H1 (cell line): ENCODE measurements around the gene TCTN3. TPM values are rescaled to one million over a fixed set of nuclear protein-coding genes. Genes with fewer than 3 reads are reported as not detected.

Experiments used
- CBX5 ChIP-seq: fragments of 300-800, 300-1000 bp; sonication (generic); IDR thresholded peaks from 2 replicates; pipeline ENCODE4 v1.7.1; 2016; ENCODE audit warnings: antibody characterized with exemption, low read length, low read depth
- CEBPB ChIP-seq: IDR thresholded peaks from 2 replicates; pipeline ENCODE4 v1.6.1; 2012; ENCODE audit warnings: low read depth, low read length
- EZH2 ChIP-seq: fragments of 200-600 bp; sonication (generic); IDR thresholded peaks from 2 replicates; pipeline ENCODE4 v1.7.1; 2012; ENCODE audit warnings: low read depth, mild to moderate bottlenecking, moderate library complexity, low read length, inconsistent platforms; ENCODE audit not compliant: severe bottlenecking
- FOSL1 ChIP-seq: IDR thresholded peaks from 2 replicates; pipeline ENCODE4 v1.6.1; 2011; ENCODE audit warnings: mild to moderate bottlenecking, low read depth, low read length, moderate library complexity; ENCODE audit not compliant: insufficient read depth
- NANOG ChIP-seq: IDR thresholded peaks from 2 replicates; pipeline ENCODE4 v1.6.1; 2011; ENCODE audit warnings: low read length, low read depth, mild to moderate bottlenecking, inconsistent platforms; ENCODE audit not compliant: insufficient read depth, poor library complexity, severe bottlenecking
- POLR2A ChIP-seq, 2 experiments: IDR thresholded peaks; 1 replicate in 1 of 2; 2 replicates in 1 of 2; pipeline ENCODE4 v1.6.1; 2011; ENCODE audit warnings: low read depth in 2 of 2, low read length in 2 of 2, mild to moderate bottlenecking in 2 of 2; ENCODE audit errors: control extremely low read depth in 1 of 2
- RAD21 ChIP-seq, 2 experiments: IDR thresholded peaks in 1 of 2; conservative IDR thresholded peaks in 1 of 2; 2 replicates each; pipeline ENCODE4 v1.6.1; 2011; ENCODE audit warnings: low read depth in 2 of 2, low read length in 2 of 2, improper control_type of control experiment in 1 of 2, inconsistent platforms in 1 of 2, mild to moderate bottlenecking in 1 of 2, moderate library complexity in 1 of 2
- RBBP5 ChIP-seq: IDR thresholded peaks from 2 replicates; pipeline ENCODE4 v1.7.1; 2012; ENCODE audit warnings: low read depth, mild to moderate bottlenecking, inconsistent platforms, low read length, moderate library complexity, borderline replicate concordance
- SIRT6 ChIP-seq: IDR thresholded peaks from one replicate; pipeline ENCODE4 v1.7.1; 2012; ENCODE audit warnings: low read length, inconsistent platforms
- TAF1 ChIP-seq: IDR thresholded peaks from 2 replicates; pipeline ENCODE4 v1.6.1; 2011; ENCODE audit warnings: mild to moderate bottlenecking, low read depth, low read length
- TCF12 ChIP-seq: IDR thresholded peaks from 2 replicates; pipeline ENCODE4 v1.6.1; 2011; ENCODE audit warnings: low read depth, mild to moderate bottlenecking, low read length
- polyA plus RNA-seq, 7 experiments: library from polyadenylated mRNA; depleted of rRNA in 3 of 7; stranded (reverse) in 5 of 7; unstranded in 2 of 7; fragments of >200 nt in 5 of 7; fragments of 200-250 nt in 2 of 7; gene quantifications; 1 replicate in 5 of 7; 2 replicates in 1 of 7; 4 replicates in 1 of 7; pipeline versions ENCODE4 v1.2.1 to v1.2.3, GENCODE V29; 2011 to 2013; ENCODE audit warnings: missing spikeins in 2 of 7, mixed read lengths in 2 of 7
- total RNA-seq: library from RNA; stranded (reverse); fragmentation: NEBNext Ultra II Directional; extraction: Animal tissue kit (Norgen Biotek cat#: 25700); gene quantifications from 2 replicates; pipeline ENCODE4 v1.2.1, GENCODE V29; 2021
- TF ChIP-seq, protein P1 (sequence below): fragments of 300-600 bp; sonication (generic); IDR thresholded peaks from 2 replicates; pipeline ENCODE4 v1.7.1; 2012; ENCODE audit warnings: low read length, moderate library complexity, mild to moderate bottlenecking, inconsistent platforms; ENCODE audit not compliant: insufficient replicate concordance

TCTN3 gene
- total and polyA plus RNA-seq, 2 of the 8 experiments (the other 6 are each of a cell fraction or from before 2014, with no cell fraction given) = 34.7 to 39.8 TPM

DNA sequence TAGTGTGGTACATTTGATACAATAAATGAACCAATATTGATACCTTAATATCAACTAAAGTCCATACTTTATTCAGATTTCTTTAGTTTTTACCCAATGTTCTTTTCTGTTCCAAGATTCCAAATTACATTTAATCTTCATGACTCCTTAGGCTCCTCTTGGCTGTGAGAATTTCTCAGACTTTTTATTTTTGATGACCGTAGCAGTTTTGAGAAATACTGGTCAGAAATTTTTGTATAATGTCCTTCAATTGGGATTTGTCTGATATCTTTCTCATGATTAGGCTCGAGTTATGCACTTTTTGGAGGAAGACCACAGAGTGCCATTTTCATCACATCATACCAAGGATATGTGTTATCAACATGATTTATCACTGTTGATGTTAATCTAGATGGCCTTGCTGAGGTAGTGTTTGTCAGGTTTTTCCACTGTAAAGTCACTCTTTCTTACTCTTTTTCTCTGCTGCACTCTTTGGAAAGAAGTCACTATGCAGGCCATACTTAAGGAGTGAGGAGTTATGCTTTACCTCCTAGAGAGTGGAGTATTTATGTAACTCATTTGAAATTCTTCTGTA, 49.3 kb upstream of the TCTN3 start (continued):
- TF ChIP-seq, protein P1, sequence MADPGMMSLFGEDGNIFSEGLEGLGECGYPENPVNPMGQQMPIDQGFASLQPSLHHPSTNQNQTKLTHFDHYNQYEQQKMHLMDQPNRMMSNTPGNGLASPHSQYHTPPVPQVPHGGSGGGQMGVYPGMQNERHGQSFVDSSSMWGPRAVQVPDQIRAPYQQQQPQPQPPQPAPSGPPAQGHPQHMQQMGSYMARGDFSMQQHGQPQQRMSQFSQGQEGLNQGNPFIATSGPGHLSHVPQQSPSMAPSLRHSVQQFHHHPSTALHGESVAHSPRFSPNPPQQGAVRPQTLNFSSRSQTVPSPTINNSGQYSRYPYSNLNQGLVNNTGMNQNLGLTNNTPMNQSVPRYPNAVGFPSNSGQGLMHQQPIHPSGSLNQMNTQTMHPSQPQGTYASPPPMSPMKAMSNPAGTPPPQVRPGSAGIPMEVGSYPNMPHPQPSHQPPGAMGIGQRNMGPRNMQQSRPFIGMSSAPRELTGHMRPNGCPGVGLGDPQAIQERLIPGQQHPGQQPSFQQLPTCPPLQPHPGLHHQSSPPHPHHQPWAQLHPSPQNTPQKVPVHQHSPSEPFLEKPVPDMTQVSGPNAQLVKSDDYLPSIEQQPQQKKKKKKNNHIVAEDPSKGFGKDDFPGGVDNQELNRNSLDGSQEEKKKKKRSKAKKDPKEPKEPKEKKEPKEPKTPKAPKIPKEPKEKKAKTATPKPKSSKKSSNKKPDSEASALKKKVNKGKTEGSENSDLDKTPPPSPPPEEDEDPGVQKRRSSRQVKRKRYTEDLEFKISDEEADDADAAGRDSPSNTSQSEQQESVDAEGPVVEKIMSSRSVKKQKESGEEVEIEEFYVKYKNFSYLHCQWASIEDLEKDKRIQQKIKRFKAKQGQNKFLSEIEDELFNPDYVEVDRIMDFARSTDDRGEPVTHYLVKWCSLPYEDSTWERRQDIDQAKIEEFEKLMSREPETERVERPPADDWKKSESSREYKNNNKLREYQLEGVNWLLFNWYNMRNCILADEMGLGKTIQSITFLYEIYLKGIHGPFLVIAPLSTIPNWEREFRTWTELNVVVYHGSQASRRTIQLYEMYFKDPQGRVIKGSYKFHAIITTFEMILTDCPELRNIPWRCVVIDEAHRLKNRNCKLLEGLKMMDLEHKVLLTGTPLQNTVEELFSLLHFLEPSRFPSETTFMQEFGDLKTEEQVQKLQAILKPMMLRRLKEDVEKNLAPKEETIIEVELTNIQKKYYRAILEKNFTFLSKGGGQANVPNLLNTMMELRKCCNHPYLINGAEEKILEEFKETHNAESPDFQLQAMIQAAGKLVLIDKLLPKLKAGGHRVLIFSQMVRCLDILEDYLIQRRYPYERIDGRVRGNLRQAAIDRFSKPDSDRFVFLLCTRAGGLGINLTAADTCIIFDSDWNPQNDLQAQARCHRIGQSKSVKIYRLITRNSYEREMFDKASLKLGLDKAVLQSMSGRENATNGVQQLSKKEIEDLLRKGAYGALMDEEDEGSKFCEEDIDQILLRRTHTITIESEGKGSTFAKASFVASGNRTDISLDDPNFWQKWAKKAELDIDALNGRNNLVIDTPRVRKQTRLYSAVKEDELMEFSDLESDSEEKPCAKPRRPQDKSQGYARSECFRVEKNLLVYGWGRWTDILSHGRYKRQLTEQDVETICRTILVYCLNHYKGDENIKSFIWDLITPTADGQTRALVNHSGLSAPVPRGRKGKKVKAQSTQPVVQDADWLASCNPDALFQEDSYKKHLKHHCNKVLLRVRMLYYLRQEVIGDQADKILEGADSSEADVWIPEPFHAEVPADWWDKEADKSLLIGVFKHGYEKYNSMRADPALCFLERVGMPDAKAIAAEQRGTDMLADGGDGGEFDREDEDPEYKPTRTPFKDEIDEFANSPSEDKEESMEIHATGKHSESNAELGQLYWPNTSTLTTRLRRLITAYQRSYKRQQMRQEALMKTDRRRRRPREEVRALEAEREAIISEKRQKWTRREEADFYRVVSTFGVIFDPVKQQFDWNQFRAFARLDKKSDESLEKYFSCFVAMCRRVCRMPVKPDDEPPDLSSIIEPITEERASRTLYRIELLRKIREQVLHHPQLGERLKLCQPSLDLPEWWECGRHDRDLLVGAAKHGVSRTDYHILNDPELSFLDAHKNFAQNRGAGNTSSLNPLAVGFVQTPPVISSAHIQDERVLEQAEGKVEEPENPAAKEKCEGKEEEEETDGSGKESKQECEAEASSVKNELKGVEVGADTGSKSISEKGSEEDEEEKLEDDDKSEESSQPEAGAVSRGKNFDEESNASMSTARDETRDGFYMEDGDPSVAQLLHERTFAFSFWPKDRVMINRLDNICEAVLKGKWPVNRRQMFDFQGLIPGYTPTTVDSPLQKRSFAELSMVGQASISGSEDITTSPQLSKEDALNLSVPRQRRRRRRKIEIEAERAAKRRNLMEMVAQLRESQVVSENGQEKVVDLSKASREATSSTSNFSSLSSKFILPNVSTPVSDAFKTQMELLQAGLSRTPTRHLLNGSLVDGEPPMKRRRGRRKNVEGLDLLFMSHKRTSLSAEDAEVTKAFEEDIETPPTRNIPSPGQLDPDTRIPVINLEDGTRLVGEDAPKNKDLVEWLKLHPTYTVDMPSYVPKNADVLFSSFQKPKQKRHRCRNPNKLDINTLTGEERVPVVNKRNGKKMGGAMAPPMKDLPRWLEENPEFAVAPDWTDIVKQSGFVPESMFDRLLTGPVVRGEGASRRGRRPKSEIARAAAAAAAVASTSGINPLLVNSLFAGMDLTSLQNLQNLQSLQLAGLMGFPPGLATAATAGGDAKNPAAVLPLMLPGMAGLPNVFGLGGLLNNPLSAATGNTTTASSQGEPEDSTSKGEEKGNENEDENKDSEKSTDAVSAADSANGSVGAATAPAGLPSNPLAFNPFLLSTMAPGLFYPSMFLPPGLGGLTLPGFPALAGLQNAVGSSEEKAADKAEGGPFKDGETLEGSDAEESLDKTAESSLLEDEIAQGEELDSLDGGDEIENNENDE = no peak
- no peak for TF ChIP-seq EZH2
- no peak for TF ChIP-seq TCF12
- no peak for TF ChIP-seq RBBP5
- no peak for TF ChIP-seq CEBPB
- no peak for TF ChIP-seq FOSL1
- no peak for TF ChIP-seq TAF1
- TF ChIP-seq CBX5 = no peak
- no peak for TF ChIP-seq SIRT6
- no peak for TF ChIP-seq NANOG
- no peak for TF ChIP-seq RAD21 (IDR thresholded peaks at IDR 0.05 in 1 of 2, conservative IDR thresholded peaks at IDR 0.05 in 1 of 2; ENCODE audit: low read depth in 2 of 2, low read length in 2 of 2)
- no peak for TF ChIP-seq POLR2A (IDR thresholded peaks at IDR 0.05; ENCODE audit: control extremely low read depth in 1 of 2, low read depth in 2 of 2, low read length in 2 of 2)
